Progenitor cell of endocrine pancreas (in vitro differentiated cells): ENCODE data around the gene CAPN11. TPM values are rescaled to one million over a fixed set of nuclear protein-coding genes. Genes with fewer than 3 reads are reported as not detected.

Experiments
- DNase-seq: peaks from one replicate; pipeline ENCODE4 v3.0.0; 2021; ENCODE audit warnings: low spot score; ENCODE audit not compliant: unreplicated experiment
- H3K27ac Mint-ChIP-seq: 2 replicates; pipeline ENCODE4 v1.8.0; 2021; ENCODE audit warnings: mild to moderate bottlenecking, moderate library complexity, mixed read lengths
- H3K27me3 Mint-ChIP-seq: 2 replicates; pipeline ENCODE4 v1.8.0; 2021; ENCODE audit warnings: mixed read lengths
- H3K36me3 Mint-ChIP-seq: 2 replicates; pipeline ENCODE4 v1.8.0; 2022; ENCODE audit warnings: mixed read lengths; ENCODE audit not compliant: insufficient read depth
- H3K4me1 Mint-ChIP-seq: 2 replicates; pipeline ENCODE4 v1.8.0; 2021; ENCODE audit warnings: low read depth, mixed read lengths
- H3K4me3 Mint-ChIP-seq: 2 replicates; pipeline ENCODE4 v1.8.0; 2021; ENCODE audit warnings: low read depth, mild to moderate bottlenecking, moderate library complexity, mixed read lengths
- H3K9me3 Mint-ChIP-seq: 2 replicates; pipeline ENCODE4 v1.8.0; 2021; ENCODE audit warnings: low read depth, mixed read lengths
- CTCF ChIP-seq: fragments of 200-600 bp; sonication (generic); IDR thresholded peaks from one replicate; pipeline ENCODE4 v1.5.0; 2021; ENCODE audit warnings: antibody characterized with exemption, mild to moderate bottlenecking; ENCODE audit not compliant: unreplicated experiment
- total RNA-seq: library from RNA; stranded (reverse); gene quantifications from 2 replicates; pipeline ENCODE4 v1.2.1, GENCODE V29; 2021

The CAPN11 gene
- total RNA-seq, 1 donor from 2014 or later, result not detected

GRCh38 chr6:44224029-44224964 lies 65.7 kb downstream of the CAPN11 start:
- H3K4me1 Mint-ChIP-seq, result peaks cover 36% of the 10 kb centered on the region
- TF ChIP-seq CTCF, result no peak

GRCh38 chr6:44224965-44225305 lies 66.3 kb downstream of the CAPN11 start:
- H3K27ac Mint-ChIP-seq, result no peak overlapping the region
- no peaks in the 10 kb centered on the region for H3K9me3 Mint-ChIP-seq

More at GRCh38 chr6:44224029-44224964, 65.7 kb downstream of the CAPN11 start:
- Mint-ChIP-seq H3K27ac (peak overlapping the region; percentile 89), H3K9me3 (no peaks in the 10 kb centered on the region), H3K4me3 (peak overlapping the region; percentile 71), H3K36me3 (no peaks in the 10 kb centered on the region), H3K27me3 (peaks cover 19% of the 10 kb centered on the region)
- DNase-seq, result no peak

GRCh38 chr6:44225579-44226325 lies 67.1 kb downstream of the CAPN11 start:
- Mint-ChIP-seq H3K9me3 (no peaks in the 10 kb centered on the region), H3K27me3 (peaks cover 19% of the 10 kb centered on the region), H3K27ac (peak overlapping the region; percentile 82), H3K4me1 (peaks cover 34% of the 10 kb centered on the region), H3K36me3 (no peaks in the 10 kb centered on the region), H3K4me3 (peak overlapping the region; percentile 40)
- no peak for DNase-seq
- TF ChIP-seq CTCF, result no peak

More at GRCh38 chr6:44224965-44225305, 66.3 kb downstream of the CAPN11 start:
- no peak overlapping the region for H3K4me3 Mint-ChIP-seq
- no peaks in the 10 kb centered on the region for H3K36me3 Mint-ChIP-seq
- peaks cover 34% of the 10 kb centered on the region for H3K4me1 Mint-ChIP-seq
- H3K27me3 Mint-ChIP-seq, result peaks cover 19% of the 10 kb centered on the region
- TF ChIP-seq CTCF, result no peak
- no peak for DNase-seq

- Mint-ChIP-seq H3K27ac (no peak overlapping the region), H3K9me3 (no peaks in the 10 kb centered on the region), H3K27me3 (peaks cover 15% of the 10 kb centered on the region), H3K4me1 (peaks cover 30% of the 10 kb centered on the region), H3K4me3 (no peak overlapping the region), H3K36me3 (no peaks in the 10 kb centered on the region)
- no peak for TF ChIP-seq CTCF
- DNase-seq, result no peak
Measured at GRCh38 chr6:44226368-44227147, 67.9 kb downstream of the CAPN11 start.
